ENCODE results near the gene SNCA. TPM values are rescaled to one million over a fixed set of nuclear protein-coding genes. Genes with fewer than 3 reads are reported as not detected.

Gene SNCA
- total and polyA plus RNA-seq, 2 of the 8 experiments (the other 6 are each of a cell fraction or from before 2014, with no cell fraction given): 8.5 to 16.8 TPM

GRCh38 chr4:89733946-89734345 is 103.0 kb downstream of the SNCA start:
- no peak overlapping the region for H2BK120ac ChIP-seq (replicated peaks; ENCODE audit: low read depth, low read length)
- H3K56ac ChIP-seq (replicated peaks; ENCODE audit: insufficient read length, low read depth, low read length): no peak overlapping the region
- H3K27ac ChIP-seq (ENCODE audit: low read depth, low read length): no peak overlapping the region
- no peak for DNase-seq (ENCODE audit: low read depth in 1 of 2, low spot score in 2 of 2)
- H3K27me3 ChIP-seq (replicated peaks in 1 of 4; ENCODE audit: control insufficient read depth in 3 of 4, extremely low read depth in 1 of 4, insufficient read depth in 3 of 4, low read length in 3 of 4): no peaks in the 10 kb centered on the region
- H3K4me2 ChIP-seq (ENCODE audit: insufficient read depth in 1 of 2, low read depth in 2 of 2, low read length in 2 of 2): no peak overlapping the region
- no peak overlapping the region for H3K14ac ChIP-seq (ENCODE audit: insufficient read length)
- no peak overlapping the region for H3K4me3 ChIP-seq (ENCODE audit: extremely low read depth in 1 of 4, insufficient read depth in 2 of 4, low read depth in 3 of 4, low read length in 4 of 4)
- ChIA-PET CTCF (ENCODE audit: partially characterized antibody) (no interaction called here), POLR2A (ENCODE audit: partially characterized antibody) (no interaction called here)
- H4K20me1 ChIP-seq (replicated peaks in 1 of 2; ENCODE audit: control insufficient read depth in 1 of 2, insufficient read depth in 2 of 2, low read length in 2 of 2): no peaks in the 10 kb centered on the region
- no peak overlapping the region for H3K18ac ChIP-seq (ENCODE audit: extremely low read depth, low read length)
- H2BK5ac ChIP-seq (ENCODE audit: low read depth, low read length): no peak overlapping the region
- H3K4ac ChIP-seq (replicated peaks; ENCODE audit: insufficient read length, low read depth, low read length): no peak overlapping the region
- no peak overlapping the region for H2AK5ac ChIP-seq (ENCODE audit: low read depth, low read length)
- no peak overlapping the region for H2AFZ ChIP-seq (ENCODE audit: low read length)
- no peak overlapping the region for H4K8ac ChIP-seq (ENCODE audit: extremely low read depth, insufficient read depth, low read length)
- H2BK20ac ChIP-seq (ENCODE audit: low read length): no peak overlapping the region
- H3K4me1 ChIP-seq (replicated peaks in 1 of 4; ENCODE audit: control insufficient read depth in 3 of 4, insufficient read depth in 4 of 4, low read length in 3 of 4): no peaks in the 10 kb centered on the region
- no peak for FAIRE-seq
- TF ChIP-seq SIX5 (IDR thresholded peaks at IDR 0.05; ENCODE audit: low read depth, low read length) (no peak), EZH2 (IDR thresholded peaks at IDR 0.05; ENCODE audit: low read depth, low read length, severe bottlenecking) (no peak), KDM5A (IDR thresholded peaks at IDR 0.05; ENCODE audit: low read length) (no peak), CHD2 (IDR thresholded peaks at IDR 0.05; ENCODE audit: low read length) (no peak), MAFK (IDR thresholded peaks at IDR 0.05; ENCODE audit: low read depth, low read length) (no peak), HDAC6 (IDR thresholded peaks at IDR 0.05; ENCODE audit: low read depth, low read length) (no peak), ZNF274 (IDR thresholded peaks at IDR 0.05; ENCODE audit: borderline replicate concordance, extremely low read depth, low read length) (no peak), RNF2 (IDR thresholded peaks at IDR 0.05; ENCODE audit: borderline replicate concordance, low read depth, low read length, missing control alignments, poor library complexity, severe bottlenecking) (no peak), POLR2AphosphoS5 (IDR thresholded peaks at IDR 0.05; ENCODE audit: low read depth, low read length) (no peak)
- TF ChIP-seq, protein P1, sequence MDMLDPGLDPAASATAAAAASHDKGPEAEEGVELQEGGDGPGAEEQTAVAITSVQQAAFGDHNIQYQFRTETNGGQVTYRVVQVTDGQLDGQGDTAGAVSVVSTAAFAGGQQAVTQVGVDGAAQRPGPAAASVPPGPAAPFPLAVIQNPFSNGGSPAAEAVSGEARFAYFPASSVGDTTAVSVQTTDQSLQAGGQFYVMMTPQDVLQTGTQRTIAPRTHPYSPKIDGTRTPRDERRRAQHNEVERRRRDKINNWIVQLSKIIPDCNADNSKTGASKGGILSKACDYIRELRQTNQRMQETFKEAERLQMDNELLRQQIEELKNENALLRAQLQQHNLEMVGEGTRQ (IDR thresholded peaks at IDR 0.05; ENCODE audit: low read length): no peak
- 97% methylated on average over 3 of the region's 3 CpGs; no CpG with 5 or more reads in 1 of the 2 experiments for WGBS, 2 experiments (ENCODE audit: extremely low coverage in 1 of 2, insufficient coverage in 1 of 2, insufficient read length in 1 of 2, insufficient replicate concordance in 2 of 2, low coverage in 1 of 2, low lambda C conversion rate in 2 of 2, missing lambda C conversion rate in 1 of 2)
- H3K36me3 ChIP-seq (ENCODE audit: control insufficient read depth in 2 of 4, insufficient read depth in 4 of 4, low read length in 3 of 4): no peaks in the 10 kb centered on the region
- no peak overlapping the region for H2BK12ac ChIP-seq (ENCODE audit: low read depth, low read length)
- H3K79me2 ChIP-seq (ENCODE audit: control insufficient read depth in 1 of 2, insufficient read depth in 2 of 2, low read length in 2 of 2): no peaks in the 10 kb centered on the region
- H4K5ac ChIP-seq (ENCODE audit: insufficient read length, low read depth, low read length): no peak overlapping the region
- no peaks in the 10 kb centered on the region for H3K9me3 ChIP-seq (ENCODE audit: insufficient read depth in 2 of 2, low read depth in 1 of 2, low read length in 1 of 2)
- no peak overlapping the region for H3K9ac ChIP-seq (replicated peaks in 1 of 4; ENCODE audit: extremely low read depth in 1 of 4, low read depth in 3 of 4, low read length in 3 of 4)
- no peak overlapping the region for H4K91ac ChIP-seq (replicated peaks; ENCODE audit: insufficient read length, low read length)
- H2BK15ac ChIP-seq (ENCODE audit: low read length): no peak overlapping the region
- no peak overlapping the region for H3K23ac ChIP-seq (ENCODE audit: insufficient read length)
- H3K79me1 ChIP-seq (ENCODE audit: low read depth, low read length): no peaks in the 10 kb centered on the region
- H3K23me2 ChIP-seq (ENCODE audit: low read depth, low read length): no peaks in the 10 kb centered on the region
